GM12891 (cell line): ENCODE results near the gene ERGIC1.
"Not testable (repeated sequence)": the region's sequence is repeated elsewhere in the genome, so short reads cannot be mapped to it uniquely, and the experiment has no call there.

ENCODE experiments used
- DNase-seq: peaks from one replicate; pipeline ENCODE4 v3.0.0; 2011; ENCODE audit warnings: low spot score; ENCODE audit not compliant: insufficient read length
- FAIRE-seq: peaks from 2 replicates; lab custom pipeline; 2011; peaks lifted over from hg19 to GRCh38; lab: Jason Lieb, UNC
- PAX5 ChIP-seq: IDR thresholded peaks from 2 replicates; pipeline ENCODE4 v1.6.1; 2011; ENCODE audit warnings: low read length, moderate library complexity, mild to moderate bottlenecking; ENCODE audit not compliant: insufficient read depth, severe bottlenecking
- POLR2A ChIP-seq: IDR thresholded peaks from 2 replicates; pipeline ENCODE4 v1.6.1; 2011; ENCODE audit warnings: low read depth, low read length, control low read depth
- POLR2AphosphoS5 ChIP-seq: IDR thresholded peaks from 2 replicates; pipeline ENCODE4 v1.6.1; 2011; ENCODE audit warnings: low read depth, low read length, control low read depth
- POU2F2 ChIP-seq: IDR thresholded peaks from 2 replicates; pipeline ENCODE4 v1.6.1; 2011; ENCODE audit warnings: low read depth, mild to moderate bottlenecking, control low read depth, low read length, moderate library complexity
- SPI1 ChIP-seq: IDR thresholded peaks from 2 replicates; pipeline ENCODE4 v1.6.1; 2011; ENCODE audit warnings: low read depth, low read length, control low read depth
- TAF1 ChIP-seq: IDR thresholded peaks from 2 replicates; pipeline ENCODE4 v1.6.1; 2011; ENCODE audit warnings: low read depth, low read length, control low read depth

The ERGIC1 gene

DNA sequence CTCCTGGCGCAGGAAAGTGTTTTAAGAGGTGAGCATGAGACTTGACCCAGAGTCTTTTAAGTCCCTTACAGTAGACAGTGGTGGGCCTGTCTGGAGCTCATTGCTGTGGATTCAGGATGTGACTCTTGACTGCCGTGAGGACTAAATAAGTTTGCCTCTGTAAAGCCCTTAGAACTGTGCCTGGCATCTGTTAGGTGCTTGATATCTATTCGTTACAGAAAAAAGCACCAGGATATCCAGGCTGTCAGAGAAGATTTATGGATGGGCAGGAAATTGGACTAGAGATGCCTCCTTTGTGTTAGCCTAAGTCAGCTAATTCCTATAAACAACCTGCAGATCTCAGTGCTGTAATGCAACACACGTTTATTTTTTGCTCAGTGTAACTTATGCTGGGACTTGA lies 12.6 kb downstream of the ERGIC1 start:
- no peak for FAIRE-seq
- no peak for TF ChIP-seq PAX5
- TF ChIP-seq TAF1 = no peak
- no peak for TF ChIP-seq POU2F2
- no peak for TF ChIP-seq POLR2AphosphoS5
- TF ChIP-seq SPI1 = no peak
- TF ChIP-seq POLR2A = no peak
- DNase-seq = no peak

DNA sequence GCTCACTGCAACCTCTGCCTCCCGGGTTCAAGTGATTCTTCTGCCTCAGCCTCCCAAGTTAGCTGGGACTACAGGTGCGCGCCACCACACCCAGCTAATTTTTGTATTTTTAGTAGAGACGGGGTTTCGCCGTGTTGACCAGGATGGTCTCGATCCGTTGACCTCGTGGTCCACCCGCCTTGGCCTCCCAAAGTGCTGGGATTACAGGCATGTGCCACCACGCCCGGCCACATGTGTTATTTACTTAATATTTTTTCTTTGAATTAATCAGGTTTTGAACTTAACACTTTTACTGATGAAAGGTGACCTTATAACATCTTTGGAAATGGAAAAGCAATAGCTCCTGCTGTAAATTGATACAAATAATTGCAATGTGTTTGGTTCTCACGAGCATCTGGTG lies 13.5 kb downstream of the ERGIC1 start:
- FAIRE-seq, DNase-seq: not testable (repeated sequence)

DNA sequence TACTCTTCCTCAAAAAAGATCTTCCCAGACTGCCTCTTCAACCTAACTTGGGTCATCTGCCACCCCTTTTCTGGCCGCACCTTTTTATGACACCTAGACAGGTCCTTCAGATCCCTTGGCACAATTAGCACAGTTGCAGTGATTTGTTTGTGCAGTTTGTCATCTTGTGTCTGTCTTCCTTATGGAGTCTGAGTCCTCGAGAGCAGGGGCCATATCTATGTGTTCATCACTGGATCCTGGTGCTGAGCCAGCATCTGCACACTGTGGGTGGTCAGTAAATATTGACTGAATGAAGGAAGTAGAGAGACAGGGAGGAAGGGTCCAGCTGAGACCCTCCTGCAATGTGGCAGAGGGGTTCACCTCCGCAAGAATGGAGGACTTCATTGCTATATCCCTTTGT lies 14.4 kb downstream of the ERGIC1 start:
- DNase-seq (no peak), FAIRE-seq (no peak)
- TF ChIP-seq POLR2AphosphoS5 = no peak
- no peak for TF ChIP-seq POU2F2
- no peak for TF ChIP-seq POLR2A
- no peak for TF ChIP-seq TAF1
- no peak for TF ChIP-seq SPI1
- TF ChIP-seq PAX5 = no peak

DNA sequence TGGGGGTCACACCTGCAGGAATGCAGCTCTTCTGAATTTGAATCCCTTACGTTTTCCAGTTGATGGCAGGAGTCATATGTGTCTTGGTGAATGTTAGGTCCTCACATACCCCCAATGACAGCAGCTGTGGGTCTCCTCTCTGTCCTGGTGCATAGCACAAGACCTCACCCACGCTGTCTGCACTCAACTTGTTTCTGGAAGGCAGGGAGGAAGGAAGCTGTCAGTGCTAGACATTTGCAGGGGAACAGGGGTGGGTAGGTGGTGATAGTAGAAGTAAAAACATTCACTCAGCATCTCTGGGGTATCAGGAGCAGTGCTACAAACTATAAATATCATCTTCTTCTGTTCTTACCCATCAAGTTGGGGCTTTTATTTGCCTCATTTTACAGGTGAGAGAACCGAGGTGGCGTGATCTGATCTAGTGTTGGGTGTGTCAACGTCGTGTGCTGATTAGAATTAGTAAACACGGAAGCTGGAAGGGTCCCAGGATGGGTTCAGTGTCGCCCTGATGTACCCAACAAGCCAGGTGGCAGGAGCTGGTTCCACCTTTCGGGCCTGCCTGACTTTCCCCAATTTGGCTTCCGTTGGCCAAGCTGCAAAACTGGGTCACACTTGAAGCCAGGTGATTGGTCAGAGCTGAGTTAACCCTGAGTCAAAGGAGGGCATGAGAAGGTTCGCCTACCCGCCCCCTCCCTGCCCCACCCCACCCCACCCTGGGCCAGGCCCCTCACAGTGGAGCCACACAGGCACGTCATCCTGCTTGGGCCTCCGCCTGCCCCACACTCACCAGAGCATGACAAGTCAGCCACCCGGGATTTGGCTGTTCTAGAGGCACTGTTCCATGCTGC lies 15.8 kb downstream of the ERGIC1 start:
- DNase-seq (no peak), FAIRE-seq (peak; percentile 81)

DNA sequence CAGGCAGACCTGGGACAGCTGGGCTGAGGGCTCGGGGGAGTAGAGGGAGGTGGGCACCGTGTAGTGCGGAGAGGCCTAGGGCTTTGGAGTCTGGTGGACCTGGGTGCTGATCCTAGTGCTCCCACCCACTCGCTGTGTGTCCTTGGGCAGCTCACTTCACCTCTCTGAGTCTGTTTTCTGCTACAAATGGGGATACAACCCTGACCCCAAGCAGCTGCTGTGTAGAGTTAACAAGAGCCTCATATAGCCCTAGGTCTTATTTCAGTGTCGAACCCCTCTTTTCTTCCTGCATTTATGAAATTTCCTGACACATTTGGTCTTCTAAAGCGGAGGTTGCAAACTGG lies 16.4 kb downstream of the ERGIC1 start:
- TF ChIP-seq POLR2AphosphoS5 (no peak), POU2F2 (no peak), SPI1 (no peak), PAX5 (no peak), TAF1 (no peak), POLR2A (no peak)
- FAIRE-seq = no peak
- no peak for DNase-seq

More for the DNA sequence above, 15.8 kb downstream of the ERGIC1 start:
- TF ChIP-seq TAF1 (no peak), POU2F2 (no peak), POLR2AphosphoS5 (no peak), SPI1 (no peak), POLR2A (no peak), PAX5 (peak; percentile 56)

DNA sequence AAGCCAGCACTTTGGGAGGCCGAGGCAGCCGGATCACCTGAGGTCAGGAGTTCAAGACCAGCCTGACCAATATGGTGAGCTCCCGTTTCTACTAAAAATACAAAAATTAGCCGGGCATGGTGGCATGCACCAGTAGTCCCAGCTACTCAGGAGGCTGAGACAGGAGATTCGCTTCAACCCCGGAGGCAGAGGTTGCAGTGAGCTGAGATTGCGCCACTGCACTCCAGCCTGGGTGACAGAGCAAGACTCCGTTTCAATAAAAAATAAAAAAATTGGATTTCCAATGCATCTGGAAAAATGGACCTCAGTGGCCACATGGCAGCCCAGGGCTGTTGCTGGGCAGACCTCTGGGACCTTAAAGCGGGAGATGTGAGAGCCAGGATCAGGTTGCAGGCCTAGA lies 17.2 kb downstream of the ERGIC1 start:
- not testable (repeated sequence) for DNase-seq, FAIRE-seq

DNA sequence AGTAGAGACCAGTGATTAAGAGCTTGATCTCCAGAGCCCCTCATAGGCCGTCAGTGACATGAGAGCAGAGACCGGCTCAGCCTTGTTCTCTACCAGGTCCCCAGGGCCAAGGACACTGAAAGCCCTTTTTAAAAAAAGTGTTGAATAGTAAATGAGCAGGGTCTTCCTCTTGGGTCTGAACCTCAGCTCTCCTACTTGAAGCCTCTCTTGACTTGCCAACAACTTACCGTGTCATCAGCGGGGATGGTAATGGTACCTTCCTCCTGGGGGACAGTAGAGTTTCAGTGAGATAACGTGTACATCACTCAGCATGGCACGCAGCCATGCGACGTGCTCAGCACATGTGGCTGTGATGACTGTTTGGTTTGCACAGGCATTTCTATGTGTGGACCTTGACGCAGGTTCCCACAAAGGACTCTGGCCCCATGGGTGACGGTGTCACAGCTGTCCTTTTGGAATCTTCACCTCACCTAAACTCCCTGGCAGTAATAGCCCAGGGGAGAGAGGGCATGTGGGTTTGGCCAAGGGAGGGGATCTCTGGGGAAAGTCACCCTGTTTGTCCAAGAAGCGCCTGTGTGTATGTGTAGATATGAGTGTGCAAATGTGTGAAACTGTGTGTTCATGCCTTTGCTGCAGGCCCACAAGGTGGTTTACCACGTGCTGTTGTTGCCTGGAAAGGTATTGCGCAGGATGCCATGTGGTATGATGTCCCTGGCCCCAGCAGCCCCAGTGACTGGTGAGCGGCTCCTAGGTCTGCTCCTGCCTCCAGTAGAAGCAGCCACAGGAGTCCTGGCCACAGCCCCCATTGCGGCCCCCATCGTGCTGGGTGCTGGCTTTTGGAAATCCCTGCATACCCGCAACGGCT lies 18.7 kb downstream of the ERGIC1 start:
- DNase-seq (no peak), FAIRE-seq (peak; percentile 69)
- no peak for TF ChIP-seq TAF1
- no peak for TF ChIP-seq POU2F2
- no peak for TF ChIP-seq SPI1
- TF ChIP-seq POLR2A = no peak
- no peak for TF ChIP-seq POLR2AphosphoS5
- no peak for TF ChIP-seq PAX5

DNA sequence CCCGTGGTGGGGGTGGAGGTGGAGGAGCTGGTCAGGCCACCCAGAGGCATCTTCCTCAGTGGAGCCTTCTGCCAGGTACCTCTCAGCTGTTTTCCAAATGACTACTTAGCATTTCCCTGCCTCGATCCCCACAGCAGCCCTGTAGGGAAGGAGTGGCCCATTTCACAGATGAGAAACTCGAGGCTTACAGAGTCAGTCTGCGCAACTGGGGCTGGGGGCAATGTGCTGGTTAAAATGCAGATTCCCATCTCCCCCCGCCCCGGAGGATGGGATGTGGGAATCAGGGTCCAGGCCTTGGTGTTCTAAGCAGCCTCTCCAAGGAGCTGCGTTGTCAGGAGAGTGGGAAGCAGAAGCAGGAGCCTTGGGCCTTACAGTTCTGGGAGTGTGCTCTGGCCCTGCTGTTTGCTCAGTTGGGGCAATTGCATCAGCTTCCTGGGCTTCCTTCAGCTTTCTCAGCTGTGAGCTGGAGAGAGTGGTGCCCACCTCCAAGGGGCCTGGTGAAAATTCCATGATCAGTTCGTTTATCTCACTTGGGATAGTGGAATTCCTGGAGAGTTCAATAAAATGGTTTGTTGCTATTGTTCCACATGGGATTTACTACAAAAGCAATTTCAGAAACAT lies 19.4 kb downstream of the ERGIC1 start:
- no peak for FAIRE-seq

DNA sequence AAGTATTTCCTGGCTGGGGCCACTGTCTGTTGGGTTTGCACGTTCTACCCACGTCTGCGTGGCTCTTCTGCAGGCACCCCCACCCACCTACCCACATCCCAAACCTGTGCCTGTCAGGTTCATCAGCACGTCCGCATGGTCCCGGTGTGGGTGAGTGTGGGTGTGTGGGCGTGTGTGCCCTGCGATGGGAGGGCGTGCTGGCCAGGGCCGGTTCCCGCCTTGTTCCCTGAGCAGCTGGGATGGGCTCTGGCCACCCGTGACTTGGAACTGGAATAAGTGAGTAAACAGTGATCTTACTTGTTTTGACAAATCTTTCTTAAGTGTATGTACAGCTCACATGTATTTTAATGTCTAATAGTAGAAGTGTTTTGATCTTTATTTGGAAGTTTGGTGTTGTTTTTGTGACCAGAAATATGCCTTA lies 20.4 kb downstream of the ERGIC1 start:
- DNase-seq (no peak), FAIRE-seq (no peak)
- TF ChIP-seq POLR2AphosphoS5 (no peak), TAF1 (no peak), POLR2A (no peak), SPI1 (no peak), PAX5 (no peak)

More for the DNA sequence above, 19.4 kb downstream of the ERGIC1 start:
- TF ChIP-seq SPI1 (no peak), PAX5 (no peak)
- DNase-seq = no peak

DNA sequence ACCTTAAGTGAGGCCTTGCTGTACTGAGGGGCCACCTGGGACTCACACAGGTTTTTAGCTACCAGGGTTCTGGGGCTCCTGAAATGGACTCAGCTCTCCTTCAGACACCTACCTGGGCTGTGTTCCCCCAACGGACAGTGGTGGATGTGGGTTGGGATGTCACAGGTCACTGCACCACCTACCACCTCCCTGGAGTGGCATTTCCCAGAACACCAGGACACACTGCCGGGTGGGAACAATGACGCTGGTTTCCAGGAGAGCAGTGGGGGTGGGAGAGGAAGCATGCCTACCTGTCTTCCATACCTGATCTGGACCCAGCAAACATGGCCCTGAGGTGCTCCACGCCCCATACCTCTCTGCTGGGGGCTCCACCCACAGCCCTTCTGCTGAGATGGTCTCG lies 20.9 kb downstream of the ERGIC1 start:
- FAIRE-seq (no peak), DNase-seq (no peak)
- TF ChIP-seq POLR2A (no peak), TAF1 (no peak), SPI1 (no peak), POLR2AphosphoS5 (no peak), PAX5 (no peak), POU2F2 (no peak)
